Measurements from ENCODE around the gene TNF. TPM values are rescaled to one million over a fixed set of nuclear protein-coding genes. Genes with fewer than 3 reads are reported as not detected.
"Not testable (repeated sequence)": the region's sequence is repeated elsewhere in the genome, so short reads cannot be mapped to it uniquely, and the experiment has no call there.

Gene TNF
- polyA plus RNA-seq, 1 donor (not counting 4 experiments of a cell fraction or from before 2014, with no cell fraction given): 2.3 TPM

GRCh38 chr6:31588871-31589650, 13.7 kb downstream of the TNF start:
- no peak for TF ChIP-seq CTCF (optimal IDR thresholded peaks at IDR 0.05 in 1 of 3, IDR thresholded peaks at IDR 0.05 in 1 of 3, conservative IDR thresholded peaks at IDR 0.05 in 1 of 3; ENCODE audit: extremely low read depth in 1 of 3, insufficient read depth in 2 of 3, low read length in 3 of 3)
- TF ChIP-seq EZH2 (IDR thresholded peaks at IDR 0.05; ENCODE audit: low read length): no peak
- H3K4me2 ChIP-seq (ENCODE audit: control insufficient read depth, extremely low read depth, insufficient read depth, low read depth, low read length): no peak overlapping the region

DNA sequence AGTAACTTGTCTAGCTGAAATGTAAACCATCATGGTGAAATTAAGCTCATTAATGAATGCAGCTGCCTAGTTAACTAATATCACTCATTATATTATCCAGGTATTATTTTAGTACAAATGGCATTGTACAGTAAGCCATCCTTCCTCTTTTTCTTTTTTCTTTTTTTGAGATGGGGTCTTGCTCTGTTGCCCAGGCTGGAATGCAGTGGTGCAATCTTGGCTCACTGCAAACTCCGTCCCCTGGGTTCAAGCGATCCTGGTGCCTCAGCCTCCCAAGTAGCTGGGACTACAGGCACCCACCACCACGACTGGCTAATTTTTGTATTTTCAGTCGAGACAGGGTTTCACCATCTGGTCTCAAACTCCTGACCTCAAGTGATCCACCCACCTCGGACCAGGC, 15.3 kb downstream of the TNF start:
- H3K4me2 ChIP-seq (ENCODE audit: control insufficient read depth, extremely low read depth, insufficient read depth, low read depth, low read length); H3K4me1 ChIP-seq (ENCODE audit: control insufficient read depth, extremely low read depth, insufficient read depth, low read length); H2AFZ ChIP-seq (ENCODE audit: control insufficient read depth, low read length); H3K27ac ChIP-seq (ENCODE audit: control insufficient read depth, insufficient read depth, low read length); H3K27me3 ChIP-seq (ENCODE audit: control insufficient read depth, extremely low read depth, insufficient read depth, low read length); H3K79me2 ChIP-seq (ENCODE audit: control insufficient read depth, insufficient read depth, low read length); dilution Hi-C loops (cut with MboI; ENCODE audit: extremely low pct_ligation_motif_present, low sequenced_read_pairs); H3K4me3 ChIP-seq (ENCODE audit: control insufficient read depth in 2 of 3, extremely low read depth in 1 of 3, insufficient read depth in 2 of 3, low read depth in 1 of 3, low read length in 3 of 3); FAIRE-seq; H3K9ac ChIP-seq (ENCODE audit: control insufficient read depth, extremely low read depth, insufficient read depth, low read length); H3K9me1 ChIP-seq (ENCODE audit: control insufficient read depth, extremely low read depth, insufficient read depth, low read length); H3K36me3 ChIP-seq (ENCODE audit: control insufficient read depth in 2 of 2, extremely low read depth in 1 of 2, insufficient read depth in 2 of 2, low read length in 2 of 2); DNase-seq (ENCODE audit: low read depth, low spot score); H3K9me3 ChIP-seq (ENCODE audit: control insufficient read depth, low read depth, low read length); H4K20me1 ChIP-seq (ENCODE audit: control insufficient read depth, extremely low read depth, insufficient read depth, low read length): not testable (repeated sequence)

More at GRCh38 chr6:31588871-31589650, 13.7 kb downstream of the TNF start:
- H3K36me3 ChIP-seq (ENCODE audit: control insufficient read depth in 2 of 2, extremely low read depth in 1 of 2, insufficient read depth in 2 of 2, low read length in 2 of 2): no peaks in the 10 kb centered on the region
- peaks cover 3% of the 10 kb centered on the region for H3K27me3 ChIP-seq (ENCODE audit: control insufficient read depth, extremely low read depth, insufficient read depth, low read length)
- FAIRE-seq (no peak), DNase-seq (ENCODE audit: low read depth, low spot score) (no peak)
- H3K9ac ChIP-seq (ENCODE audit: control insufficient read depth, extremely low read depth, insufficient read depth, low read length): no peak overlapping the region
- no peak overlapping the region for H3K27ac ChIP-seq (ENCODE audit: control insufficient read depth, insufficient read depth, low read length)
- no peak overlapping the region for H2AFZ ChIP-seq (ENCODE audit: control insufficient read depth, low read length)
- no peaks in the 10 kb centered on the region for H3K79me2 ChIP-seq (ENCODE audit: control insufficient read depth, insufficient read depth, low read length)
- H4K20me1 ChIP-seq (ENCODE audit: control insufficient read depth, extremely low read depth, insufficient read depth, low read length): no peaks in the 10 kb centered on the region
- H3K4me1 ChIP-seq (ENCODE audit: control insufficient read depth, extremely low read depth, insufficient read depth, low read length): no peaks in the 10 kb centered on the region
- no peaks in the 10 kb centered on the region for H3K9me1 ChIP-seq (ENCODE audit: control insufficient read depth, extremely low read depth, insufficient read depth, low read length)
- no peak overlapping the region for H3K4me3 ChIP-seq (ENCODE audit: control insufficient read depth in 2 of 3, extremely low read depth in 1 of 3, insufficient read depth in 2 of 3, low read depth in 1 of 3, low read length in 3 of 3)
- H3K9me3 ChIP-seq (ENCODE audit: control insufficient read depth, low read depth, low read length): no peaks in the 10 kb centered on the region
- dilution Hi-C loops (cut with MboI; ENCODE audit: extremely low pct_ligation_motif_present, low sequenced_read_pairs): no loop called here

DNA sequence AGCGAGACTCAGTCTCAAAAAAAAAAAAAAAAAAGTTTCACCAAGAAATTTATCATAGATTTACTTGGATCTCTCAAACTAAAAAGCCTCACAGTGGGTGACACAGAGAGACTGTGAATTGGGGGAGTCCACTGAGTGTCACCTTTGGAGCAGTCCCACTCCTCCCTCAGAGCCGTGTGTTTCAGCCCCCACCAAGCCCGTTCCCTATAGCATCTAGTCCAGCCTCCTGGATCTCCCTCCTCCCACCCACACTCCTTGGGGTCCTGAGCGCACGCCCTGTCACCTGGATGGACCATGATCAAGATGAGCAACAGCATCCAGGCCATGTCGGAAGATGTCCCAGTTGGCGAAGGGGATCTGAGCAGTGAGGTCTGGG, 17.0 kb downstream of the TNF start:
- dilution Hi-C loops (cut with MboI; ENCODE audit: extremely low pct_ligation_motif_present, low sequenced_read_pairs): no loop called here
- TF ChIP-seq EZH2 (IDR thresholded peaks at IDR 0.05; ENCODE audit: low read length): no peak
- no peak for TF ChIP-seq CTCF (optimal IDR thresholded peaks at IDR 0.05 in 1 of 3, IDR thresholded peaks at IDR 0.05 in 1 of 3, conservative IDR thresholded peaks at IDR 0.05 in 1 of 3; ENCODE audit: extremely low read depth in 1 of 3, insufficient read depth in 2 of 3, low read length in 3 of 3)
- H3K9me3 ChIP-seq (ENCODE audit: control insufficient read depth, low read depth, low read length): no peaks in the 10 kb centered on the region
- DNase-seq (ENCODE audit: low read depth, low spot score): no peak
- H3K27me3 ChIP-seq (ENCODE audit: control insufficient read depth, extremely low read depth, insufficient read depth, low read length): peaks cover 3% of the 10 kb centered on the region
- no peak for FAIRE-seq
- H2AFZ ChIP-seq (ENCODE audit: control insufficient read depth, low read length): no peak overlapping the region
- no peaks in the 10 kb centered on the region for H3K9me1 ChIP-seq (ENCODE audit: control insufficient read depth, extremely low read depth, insufficient read depth, low read length)
- no peaks in the 10 kb centered on the region for H4K20me1 ChIP-seq (ENCODE audit: control insufficient read depth, extremely low read depth, insufficient read depth, low read length)
- H3K9ac ChIP-seq (ENCODE audit: control insufficient read depth, extremely low read depth, insufficient read depth, low read length): no peak overlapping the region
- no peak overlapping the region for H3K4me3 ChIP-seq (ENCODE audit: control insufficient read depth in 2 of 3, extremely low read depth in 1 of 3, insufficient read depth in 2 of 3, low read depth in 1 of 3, low read length in 3 of 3)
- no peaks in the 10 kb centered on the region for H3K79me2 ChIP-seq (ENCODE audit: control insufficient read depth, insufficient read depth, low read length)
- no peaks in the 10 kb centered on the region for H3K36me3 ChIP-seq (ENCODE audit: control insufficient read depth in 2 of 2, extremely low read depth in 1 of 2, insufficient read depth in 2 of 2, low read length in 2 of 2)
- no peaks in the 10 kb centered on the region for H3K4me1 ChIP-seq (ENCODE audit: control insufficient read depth, extremely low read depth, insufficient read depth, low read length)
- H3K4me2 ChIP-seq (ENCODE audit: control insufficient read depth, extremely low read depth, insufficient read depth, low read depth, low read length): no peak overlapping the region
- no peak overlapping the region for H3K27ac ChIP-seq (ENCODE audit: control insufficient read depth, insufficient read depth, low read length)
